HepG2 (cell line): Measurements from ENCODE around the gene ABCD2. TPM values are rescaled to one million over a fixed set of nuclear protein-coding genes. Genes with fewer than 3 reads are reported as not detected.

Source experiments
- ATAC-seq: fragments of 200-7000 bp; cut with Tn5 transposase; 3 replicates; pipeline ENCODE4 v1.9.1; 2020; ENCODE audit warnings: mild to moderate bottlenecking, moderate library complexity
- BruUV-seq: library from RNA; stranded (reverse); fragments of 400-500 nt; replicated peaks from 2 replicates; lab custom pipeline; 2021; lab: Mats Ljungman, UMichigan
- CTCF ChIA-PET: fragments of 300-600 bp; formaldehyde crosslinking; extraction: SDS; loops from one replicate; lab custom pipeline; 2021; ENCODE audit warnings: low total read pairs, inconsistent platforms, low intra/inter-chr PET ratio; lab: Yijun Ruan, JAX
- POLR2A ChIA-PET: fragments of 350-600 bp; sonication (Branson Sonifier 250); formaldehyde crosslinking; loops from one replicate; lab custom pipeline; 2020; ENCODE audit warnings: antibody characterized with exemption, inconsistent platforms; lab: Yijun Ruan, JAX
- DNase-seq: peaks from one replicate; pipeline ENCODE4 v3.0.0-alpha.2; 2015; ENCODE audit warnings: low spot score
- FAIRE-seq: peaks from 3 replicates; lab custom pipeline; 2011; peaks lifted over from hg19 to GRCh38; lab: Jason Lieb, UNC
- H2AFZ ChIP-seq: one replicate; pipeline ENCODE4 v1.6.1; 2011; ENCODE audit warnings: low read length, inconsistent platforms
- H3K27ac ChIP-seq: fragments of 300-600 bp; 3 replicates; pipeline ENCODE4 v1.8.0; 2011; ENCODE audit warnings: mixed run types, mild to moderate bottlenecking, mixed read lengths, low read length, inconsistent platforms; ENCODE audit not compliant: insufficient read depth; ENCODE audit errors: extremely low read length
- H3K27me3 ChIP-seq, 2 experiments: fragments of 200-600 bp in 1 of 2; 2 replicates in 1 of 2; 3 replicates in 1 of 2; pipeline versions ENCODE4 v1.6.0 to v1.8.0; 2011; ENCODE audit warnings: low read length in 2 of 2, mild to moderate bottlenecking in 2 of 2, moderate library complexity in 2 of 2, inconsistent platforms in 1 of 2; ENCODE audit not compliant: insufficient read depth in 2 of 2, control insufficient read depth in 1 of 2
- H3K36me3 ChIP-seq, 2 experiments: fragments of 200-600 bp in 1 of 2; replicated peaks in 1 of 2; 2 replicates in 1 of 2; 3 replicates in 1 of 2; pipeline versions ENCODE4 v1.5.1 to v1.8.0; 2011; ENCODE audit warnings: low read length in 2 of 2, inconsistent platforms in 1 of 2; ENCODE audit not compliant: insufficient read depth in 2 of 2, control insufficient read depth in 1 of 2
- H3K4me1 ChIP-seq: 2 replicates; pipeline ENCODE4 v1.5.1; 2012; ENCODE audit warnings: low read length, inconsistent platforms; ENCODE audit not compliant: insufficient read depth
- H3K4me2 ChIP-seq: 2 replicates; pipeline ENCODE4 v1.6.0; 2011; ENCODE audit warnings: low read depth, low read length, inconsistent platforms
- H3K4me3 ChIP-seq, 3 experiments: fragments of 200-600 bp in 1 of 3; sonication (generic), shearing (Covaris generic) in 1 of 3; replicated peaks in 1 of 3; 2 replicates each; pipeline ENCODE4 v1.5.1; 2011 to 2016; ENCODE audit warnings: low read length in 3 of 3, inconsistent platforms in 2 of 3, low read depth in 2 of 3, mild to moderate bottlenecking in 2 of 3, control low read depth in 1 of 3, mixed read lengths in 1 of 3; ENCODE audit not compliant: insufficient read depth in 1 of 3
- H3K79me2 ChIP-seq: one replicate; pipeline ENCODE4 v1.6.1; 2011; ENCODE audit warnings: low read length, inconsistent platforms; ENCODE audit not compliant: insufficient read depth
- H3K9ac ChIP-seq: 2 replicates; pipeline ENCODE4 v1.6.0; 2011; ENCODE audit warnings: mild to moderate bottlenecking, low read depth, low read length, inconsistent platforms; ENCODE audit not compliant: insufficient read depth
- H3K9me3 ChIP-seq: 2 replicates; pipeline ENCODE4 v1.5.1; 2012; ENCODE audit warnings: mild to moderate bottlenecking, low read length
- H4K20me1 ChIP-seq: 2 replicates; pipeline ENCODE4 v1.6.0; 2011; ENCODE audit warnings: inconsistent platforms, mild to moderate bottlenecking, low read length, moderate library complexity; ENCODE audit not compliant: insufficient read depth
- CREBL2 ChIP-seq: sonication (generic); formaldehyde crosslinking; IDR thresholded peaks from 2 replicates; pipeline ENCODE4 v1.8.1; 2023; ENCODE audit warnings: missing genetic modification reagents, mild to moderate bottlenecking, borderline replicate concordance
- FOXK1 ChIP-seq: sonication (generic); formaldehyde crosslinking; IDR thresholded peaks from 2 replicates; pipeline ENCODE4 v1.4.0; 2020; ENCODE audit warnings: low read depth, missing genetic modification reagents, borderline replicate concordance
- GATAD1 ChIP-seq: IDR thresholded peaks from 2 replicates; pipeline ENCODE4 v1.6.1; 2016; ENCODE audit warnings: missing genetic modification reagents, missing compliant biosample characterization
- PLRG1 ChIP-seq: fragments of 450-650 bp; conservative IDR thresholded peaks from 2 replicates; pipeline ENCODE4 v1.6.1; 2016
- POGK ChIP-seq: sonication (generic); formaldehyde crosslinking; conservative IDR thresholded peaks from 2 replicates; pipeline ENCODE4 v1.8.0; 2022; ENCODE audit warnings: mild to moderate bottlenecking, moderate library complexity, missing genetic modification reagents
- SETDB1 ChIP-seq: sonication (generic); formaldehyde crosslinking; IDR thresholded peaks from 2 replicates; pipeline ENCODE4 v1.5.1; 2020; ENCODE audit warnings: missing genetic modification reagents, mild to moderate bottlenecking, borderline replicate concordance
- SP2 ChIP-seq: sonication (generic); formaldehyde crosslinking; IDR thresholded peaks from 2 replicates; pipeline ENCODE4 v1.5.1; 2020; ENCODE audit warnings: mild to moderate bottlenecking, missing genetic modification reagents
- SRSF9 ChIP-seq: fragments of 200-400 bp; formaldehyde crosslinking; IDR thresholded peaks from 2 replicates; pipeline ENCODE4 v1.6.1; 2018; ENCODE audit warnings: borderline replicate concordance, mild to moderate bottlenecking, low read depth, low read length; ENCODE audit not compliant: insufficient read depth, poor library complexity, severe bottlenecking
- STAT5B ChIP-seq: sonication (generic); formaldehyde crosslinking; IDR thresholded peaks from 2 replicates; pipeline ENCODE4 v1.4.0; 2020; ENCODE audit warnings: missing genetic modification reagents
- ZBTB34 ChIP-seq: sonication (generic); formaldehyde crosslinking; IDR thresholded peaks from 2 replicates; pipeline ENCODE4 v1.8.0; 2022; ENCODE audit warnings: mild to moderate bottlenecking, missing genetic modification reagents
- ZBTB49 ChIP-seq: sonication (generic); formaldehyde crosslinking; IDR thresholded peaks from 2 replicates; pipeline ENCODE4 v1.4.0; 2020; ENCODE audit warnings: missing genetic modification reagents, borderline replicate concordance
- ZNF205 ChIP-seq: IDR thresholded peaks from 2 replicates; pipeline ENCODE4 v1.6.1; 2018; ENCODE audit warnings: missing biosample characterization, missing genetic modification reagents
- ZNF230 ChIP-seq: sonication (generic); formaldehyde crosslinking; IDR thresholded peaks from 2 replicates; pipeline ENCODE4 v1.4.0; 2020; ENCODE audit warnings: mild to moderate bottlenecking, missing genetic modification reagents
- ZNF564 ChIP-seq: sonication (generic); formaldehyde crosslinking; IDR thresholded peaks from 2 replicates; pipeline ENCODE4 v1.8.1; 2023; ENCODE audit warnings: mild to moderate bottlenecking, missing genetic modification reagents
- ZNF777 ChIP-seq: sonication (generic); formaldehyde crosslinking; IDR thresholded peaks from 2 replicates; pipeline ENCODE4 v1.4.0; 2020; ENCODE audit warnings: missing genetic modification reagents
- ZNF792 ChIP-seq: IDR thresholded peaks from 2 replicates; pipeline ENCODE4 v1.6.1; 2016
- WGBS: methylation state at CpG from one replicate; pipeline ENCODE4 v1.1.6; 2017; ENCODE audit warnings: low lambda C conversion rate; 5-methylcytosine and 5-hydroxymethylcytosine counted together
- in situ Hi-C: cut with HindIII; loops from 2 replicates; pipeline ENCODE4 v1.10.0; 2017; ENCODE audit warnings: low pct_unique_long_range_greater_than_20kb; ENCODE audit not compliant: extremely low pct_ligation_motif_present
- intact Hi-C: fragments of 100-400 bp; cut with micrococcal nuclease; formaldehyde crosslinking; loops from one replicate; pipeline ENCODE4 v1.10.0; 2022; ENCODE audit not compliant: unreplicated experiment
- polyA plus RNA-seq, 8 experiments: library from polyadenylated mRNA; depleted of rRNA in 3 of 8; stranded (reverse) in 7 of 8; unstranded in 1 of 8; fragments of >200 nt; fragmentation: Illumina TruSeq in 4 of 8; extraction: Trizol in 4 of 8; gene quantifications; 2 replicates each; pipeline versions ENCODE4 v1.2.1 to v1.2.3, GENCODE V29; 2011 to 2016; ENCODE audit warnings: low read depth in 4 of 8, missing spikeins in 1 of 8, mixed read lengths in 1 of 8; ENCODE audit not compliant: insufficient read depth in 1 of 8
- total RNA-seq, 5 experiments: library from RNA; depleted of rRNA; stranded (reverse); fragments of >200 nt; fragmentation: Illumina TruSeq; extraction: Trizol; gene quantifications; 2 replicates each; pipeline ENCODE4 v1.2.3, GENCODE V29; 2016; ENCODE audit warnings: low read depth in 1 of 5

Gene ABCD2
- total and polyA plus RNA-seq, 2 of the 13 experiments (the other 11 are each of a cell fraction or from before 2014, with no cell fraction given): not detected

- FAIRE-seq: no peak
- Histone ChIP-seq H4K20me1 (no peaks in the 10 kb centered on the region), H3K9me3 (no peaks in the 10 kb centered on the region), H3K9ac (no peak overlapping the region), H2AFZ (no peak overlapping the region), H3K4me1 (peaks cover 21% of the 10 kb centered on the region), H3K27me3 (no peaks in the 10 kb centered on the region; a peak in 2 of 5 replicates), H3K4me3 (no peak overlapping the region), H3K27ac (no peak overlapping the region), H3K36me3 (no peaks in the 10 kb centered on the region), H3K4me2 (no peak overlapping the region), H3K79me2 (no peaks in the 10 kb centered on the region)
- intact Hi-C loops (no loop called here), in situ Hi-C loops (no loop called here)
- 33% methylated on average over 5 of the region's 5 CpGs for WGBS
- no peak for TF ChIP-seq STAT5B (CRISPR knock-in tag)
- no peak for TF ChIP-seq ZNF777 (CRISPR knock-in tag)
- TF ChIP-seq GATAD1: no peak
- no peak for TF ChIP-seq SP2 (CRISPR knock-in tag)
- no peak for TF ChIP-seq ZNF792 (CRISPR knock-in tag)
- no peak for TF ChIP-seq CREBL2 (CRISPR knock-in tag)
- no peak for TF ChIP-seq POGK (CRISPR knock-in tag)
- TF ChIP-seq FOXK1: no peak
- no peak for TF ChIP-seq SETDB1
- TF ChIP-seq ZNF564: no peak
- no peak for TF ChIP-seq ZNF205
- TF ChIP-seq ZNF230 (CRISPR knock-in tag): no peak
- TF ChIP-seq PLRG1: no peak
- TF ChIP-seq SRSF9: no peak
- no peak for TF ChIP-seq ZBTB49 (CRISPR knock-in tag)
- TF ChIP-seq ZBTB34 (CRISPR knock-in tag): no peak
- ChIA-PET CTCF (interaction anchor here (1.6 kb wide), 1 partner anchor 300 kb away, joined by 3 read pairs; no protein-coding TSS in a partner anchor), POLR2A (no interaction called here)
- no peak for DNase-seq
- BruUV-seq: no TSS peak
- ATAC-seq: no peak
Measured at GRCh38 chr12:39618701-39619100, 902 bp downstream of the ABCD2 start.
